HEK293 (cell line): ENCODE measurements around the gene ZNF629.

Source experiments
- BCL11B ChIP-seq: fragments of 450-650 bp; formaldehyde crosslinking; IDR thresholded peaks from 2 replicates; pipeline ENCODE4 v1.5.1; 2016; ENCODE audit warnings: low read depth, missing biosample characterization, missing genetic modification characterization
- EGR2 ChIP-seq: fragments of 450-650 bp; formaldehyde crosslinking; IDR thresholded peaks from 2 replicates; pipeline ENCODE4 v1.5.1; 2016; ENCODE audit warnings: low read depth, missing biosample characterization, missing genetic modification characterization
- IKZF3 ChIP-seq: fragments of 450-650 bp; IDR thresholded peaks from 2 replicates; pipeline ENCODE4 v1.5.0; 2018; ENCODE audit warnings: missing biosample characterization, mild to moderate bottlenecking, missing genetic modification characterization, moderate library complexity
- KLF1 ChIP-seq: fragments of 450-650 bp; formaldehyde crosslinking; IDR thresholded peaks from 2 replicates; pipeline ENCODE4 v1.5.1; 2016; ENCODE audit warnings: missing biosample characterization, missing genetic modification characterization
- MYNN ChIP-seq: fragments of 450-650 bp; formaldehyde crosslinking; IDR thresholded peaks from 2 replicates; pipeline ENCODE4 v1.5.1; 2016; ENCODE audit warnings: missing biosample characterization, missing genetic modification characterization, borderline replicate concordance
- OSR2 ChIP-seq: fragments of 450-650 bp; formaldehyde crosslinking; IDR thresholded peaks from 2 replicates; pipeline ENCODE4 v1.5.1; 2016; ENCODE audit warnings: missing biosample characterization, missing genetic modification characterization
- PRDM1 ChIP-seq: fragments of 450-650 bp; formaldehyde crosslinking; IDR thresholded peaks from 2 replicates; pipeline ENCODE4; 2016; ENCODE audit warnings: missing biosample characterization, missing genetic modification characterization
- SALL2 ChIP-seq: fragments of 450-650 bp; formaldehyde crosslinking; IDR thresholded peaks from 2 replicates; pipeline ENCODE4 v1.5.0; 2017; ENCODE audit warnings: missing biosample characterization, mild to moderate bottlenecking, missing genetic modification characterization, borderline replicate concordance
- YY2 ChIP-seq: fragments of 450-650 bp; formaldehyde crosslinking; IDR thresholded peaks from 2 replicates; pipeline ENCODE4 v1.5.1; 2016; ENCODE audit warnings: missing biosample characterization, missing genetic modification characterization
- ZBTB21 ChIP-seq: fragments of 450-650 bp; formaldehyde crosslinking; IDR thresholded peaks from 2 replicates; pipeline ENCODE4 v1.5.1; 2017; ENCODE audit warnings: missing biosample characterization, missing genetic modification characterization
- ZFP37 ChIP-seq: fragments of 450-650 bp; formaldehyde crosslinking; IDR thresholded peaks from 2 replicates; pipeline ENCODE4 v1.5.1; 2016; ENCODE audit warnings: missing biosample characterization, missing genetic modification characterization
- ZNF10 ChIP-seq: fragments of 450-650 bp; formaldehyde crosslinking; IDR thresholded peaks from 2 replicates; pipeline ENCODE4 v1.5.1; 2017; ENCODE audit warnings: missing biosample characterization, missing genetic modification characterization
- ZNF132 ChIP-seq: fragments of 450-650 bp; formaldehyde crosslinking; IDR thresholded peaks from 2 replicates; pipeline ENCODE4 v1.5.1; 2017; ENCODE audit warnings: missing biosample characterization, missing genetic modification characterization, borderline replicate concordance
- ZNF140 ChIP-seq: fragments of 450-650 bp; formaldehyde crosslinking; IDR thresholded peaks from 2 replicates; pipeline ENCODE4 v1.5.1; 2016; ENCODE audit warnings: missing biosample characterization, missing genetic modification characterization
- ZNF16 ChIP-seq: fragments of 450-650 bp; formaldehyde crosslinking; IDR thresholded peaks from 2 replicates; pipeline ENCODE4 v1.5.1; 2016; ENCODE audit warnings: low read depth, missing biosample characterization, missing genetic modification characterization
- ZNF223 ChIP-seq: fragments of 450-650 bp; formaldehyde crosslinking; IDR thresholded peaks from 2 replicates; pipeline ENCODE4 v1.5.1; 2016; ENCODE audit warnings: missing biosample characterization, missing genetic modification characterization
- ZNF302 ChIP-seq: fragments of 450-650 bp; formaldehyde crosslinking; IDR thresholded peaks from 2 replicates; pipeline ENCODE4 v1.5.1; 2016; ENCODE audit warnings: missing biosample characterization, missing genetic modification characterization, low read depth
- ZNF350 ChIP-seq: fragments of 450-650 bp; formaldehyde crosslinking; IDR thresholded peaks from 2 replicates; pipeline ENCODE4 v1.5.0; 2017; ENCODE audit warnings: missing biosample characterization, mild to moderate bottlenecking, missing genetic modification characterization
- ZNF48 ChIP-seq: fragments of 450-650 bp; formaldehyde crosslinking; IDR thresholded peaks from 2 replicates; pipeline ENCODE4 v1.5.1; 2016; ENCODE audit warnings: missing biosample characterization, missing genetic modification characterization
- ZNF596 ChIP-seq: fragments of 450-650 bp; IDR thresholded peaks from 2 replicates; pipeline ENCODE4 v1.5.0; 2018; ENCODE audit warnings: missing biosample characterization, mild to moderate bottlenecking, missing genetic modification characterization, moderate library complexity
- ZNF768 ChIP-seq: fragments of 450-650 bp; formaldehyde crosslinking; IDR thresholded peaks from 2 replicates; pipeline ENCODE4 v1.5.1; 2018; ENCODE audit warnings: missing biosample characterization, mild to moderate bottlenecking, missing genetic modification characterization
- ZNF776 ChIP-seq: fragments of 450-650 bp; formaldehyde crosslinking; IDR thresholded peaks from 2 replicates; pipeline ENCODE4 v1.5.0; 2017; ENCODE audit warnings: missing biosample characterization, missing genetic modification characterization, borderline replicate concordance
- ZNF792 ChIP-seq: fragments of 450-650 bp; formaldehyde crosslinking; IDR thresholded peaks from 2 replicates; pipeline ENCODE4 v1.5.1; 2016; ENCODE audit warnings: missing biosample characterization, missing genetic modification characterization
- TF ChIP-seq, protein P1 (sequence below): fragments of 450-650 bp; formaldehyde crosslinking; IDR thresholded peaks from 2 replicates; pipeline ENCODE4 v1.5.1; 2016; ENCODE audit warnings: missing biosample characterization, missing genetic modification characterization
- TF ChIP-seq, protein P2 (sequence below): fragments of 450-650 bp; formaldehyde crosslinking; IDR thresholded peaks from 2 replicates; pipeline ENCODE4 v1.5.1; 2016; ENCODE audit warnings: missing biosample characterization, missing genetic modification characterization
- TF ChIP-seq, protein P3 (sequence below): fragments of 450-650 bp; formaldehyde crosslinking; conservative IDR thresholded peaks from 2 replicates; pipeline ENCODE4 v1.5.1; 2016; ENCODE audit warnings: low read depth, missing biosample characterization, missing genetic modification characterization
- TF ChIP-seq, protein P4 (sequence below): fragments of 450-650 bp; formaldehyde crosslinking; IDR thresholded peaks from 2 replicates; pipeline ENCODE4 v1.5.1; 2016; ENCODE audit warnings: missing biosample characterization, missing genetic modification characterization

Gene ZNF629

DNA sequence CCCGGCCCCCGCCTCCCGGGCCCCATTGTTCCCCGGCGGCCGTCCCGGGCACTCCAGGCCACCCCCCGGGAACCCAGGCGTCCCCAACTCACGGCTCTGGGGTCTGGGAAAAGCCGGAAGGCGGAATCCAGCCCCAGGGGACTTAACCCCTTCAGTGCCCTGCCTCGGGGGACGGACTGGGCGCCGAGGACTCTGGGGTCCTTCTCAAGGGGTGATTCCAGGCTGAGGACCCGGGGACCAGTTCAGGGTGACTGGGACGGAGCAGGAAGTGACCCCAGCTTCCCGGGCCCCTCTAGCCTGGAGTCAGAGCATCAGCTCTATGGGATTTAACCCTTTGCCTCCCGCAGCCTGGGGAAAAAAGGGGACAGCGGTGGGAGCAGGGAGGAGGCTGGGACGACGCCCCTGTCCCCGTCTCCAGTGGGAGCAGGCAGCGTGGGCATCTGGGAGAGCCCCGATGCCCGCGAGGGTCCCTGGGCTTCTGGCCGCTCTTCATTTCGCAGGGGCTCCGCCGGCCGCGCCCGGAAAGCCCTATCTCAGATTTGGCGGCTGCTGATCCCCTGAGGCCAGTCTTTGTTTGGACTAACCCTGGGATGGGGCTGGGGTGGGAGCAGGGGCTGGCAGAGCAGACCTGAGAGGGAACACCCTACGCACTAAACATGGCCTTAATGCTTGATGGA lies at the start of gene ZNF629 (continued):
- TF ChIP-seq, protein P1, sequence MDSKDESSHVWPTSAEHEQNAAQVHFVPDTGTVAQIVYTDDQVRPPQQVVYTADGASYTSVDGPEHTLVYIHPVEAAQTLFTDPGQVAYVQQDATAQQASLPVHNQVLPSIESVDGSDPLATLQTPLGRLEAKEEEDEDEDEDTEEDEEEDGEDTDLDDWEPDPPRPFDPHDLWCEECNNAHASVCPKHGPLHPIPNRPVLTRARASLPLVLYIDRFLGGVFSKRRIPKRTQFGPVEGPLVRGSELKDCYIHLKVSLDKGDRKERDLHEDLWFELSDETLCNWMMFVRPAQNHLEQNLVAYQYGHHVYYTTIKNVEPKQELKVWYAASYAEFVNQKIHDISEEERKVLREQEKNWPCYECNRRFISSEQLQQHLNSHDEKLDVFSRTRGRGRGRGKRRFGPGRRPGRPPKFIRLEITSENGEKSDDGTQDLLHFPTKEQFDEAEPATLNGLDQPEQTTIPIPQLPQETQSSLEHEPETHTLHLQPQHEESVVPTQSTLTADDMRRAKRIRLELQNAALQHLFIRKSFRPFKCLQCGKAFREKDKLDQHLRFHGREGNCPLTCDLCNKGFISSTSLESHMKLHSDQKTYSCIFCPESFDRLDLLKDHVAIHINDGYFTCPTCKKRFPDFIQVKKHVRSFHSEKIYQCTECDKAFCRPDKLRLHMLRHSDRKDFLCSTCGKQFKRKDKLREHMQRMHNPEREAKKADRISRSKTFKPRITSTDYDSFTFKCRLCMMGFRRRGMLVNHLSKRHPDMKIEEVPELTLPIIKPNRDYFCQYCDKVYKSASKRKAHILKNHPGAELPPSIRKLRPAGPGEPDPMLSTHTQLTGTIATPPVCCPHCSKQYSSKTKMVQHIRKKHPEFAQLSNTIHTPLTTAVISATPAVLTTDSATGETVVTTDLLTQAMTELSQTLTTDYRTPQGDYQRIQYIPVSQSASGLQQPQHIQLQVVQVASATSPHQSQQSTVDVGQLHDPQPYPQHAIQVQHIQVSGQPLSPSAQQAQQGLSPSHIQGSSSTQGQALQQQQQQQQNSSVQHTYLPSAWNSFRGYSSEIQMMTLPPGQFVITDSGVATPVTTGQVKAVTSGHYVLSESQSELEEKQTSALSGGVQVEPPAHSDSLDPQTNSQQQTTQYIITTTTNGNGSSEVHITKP = peak; percentile 99
- TF ChIP-seq MYNN (no peak), ZNF140 (tag by site-specific recombination) (no peak), BCL11B (tag by site-specific recombination) (peak; percentile 97), IKZF3 (tag by site-specific recombination) (peak; percentile 87), OSR2 (no peak), KLF1 (peak; percentile 69; the same call in 1 of the 2 replicates), ZFP37 (tag by site-specific recombination) (no peak), ZNF768 (tag by site-specific recombination) (no peak), ZNF10 (tag by site-specific recombination) (no peak), ZNF16 (tag by site-specific recombination) (no peak), SALL2 (tag by site-specific recombination) (no peak), ZNF132 (no peak), ZNF48 (tag by site-specific recombination) (no peak), EGR2 (tag by site-specific recombination) (peak; percentile 45), ZNF302 (tag by site-specific recombination) (no peak), PRDM1 (tag by site-specific recombination) (no peak), ZNF596 (tag by site-specific recombination) (no peak), ZNF776 (tag by site-specific recombination) (no peak), ZBTB21 (peak; percentile 64; the same call in 1 of the 2 replicates), ZNF350 (tag by site-specific recombination) (no peak), ZNF223 (tag by site-specific recombination) (no peak), ZNF792 (tag by site-specific recombination) (no peak), YY2 (0 out of 2 replicates have a peak, but pooled peaks have one; percentile 16)
- TF ChIP-seq, protein P2, sequence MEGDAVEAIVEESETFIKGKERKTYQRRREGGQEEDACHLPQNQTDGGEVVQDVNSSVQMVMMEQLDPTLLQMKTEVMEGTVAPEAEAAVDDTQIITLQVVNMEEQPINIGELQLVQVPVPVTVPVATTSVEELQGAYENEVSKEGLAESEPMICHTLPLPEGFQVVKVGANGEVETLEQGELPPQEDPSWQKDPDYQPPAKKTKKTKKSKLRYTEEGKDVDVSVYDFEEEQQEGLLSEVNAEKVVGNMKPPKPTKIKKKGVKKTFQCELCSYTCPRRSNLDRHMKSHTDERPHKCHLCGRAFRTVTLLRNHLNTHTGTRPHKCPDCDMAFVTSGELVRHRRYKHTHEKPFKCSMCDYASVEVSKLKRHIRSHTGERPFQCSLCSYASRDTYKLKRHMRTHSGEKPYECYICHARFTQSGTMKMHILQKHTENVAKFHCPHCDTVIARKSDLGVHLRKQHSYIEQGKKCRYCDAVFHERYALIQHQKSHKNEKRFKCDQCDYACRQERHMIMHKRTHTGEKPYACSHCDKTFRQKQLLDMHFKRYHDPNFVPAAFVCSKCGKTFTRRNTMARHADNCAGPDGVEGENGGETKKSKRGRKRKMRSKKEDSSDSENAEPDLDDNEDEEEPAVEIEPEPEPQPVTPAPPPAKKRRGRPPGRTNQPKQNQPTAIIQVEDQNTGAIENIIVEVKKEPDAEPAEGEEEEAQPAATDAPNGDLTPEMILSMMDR (tag by site-specific recombination) = peak; percentile 47; the same call in 1 of the 2 replicates
- TF ChIP-seq, protein P3, sequence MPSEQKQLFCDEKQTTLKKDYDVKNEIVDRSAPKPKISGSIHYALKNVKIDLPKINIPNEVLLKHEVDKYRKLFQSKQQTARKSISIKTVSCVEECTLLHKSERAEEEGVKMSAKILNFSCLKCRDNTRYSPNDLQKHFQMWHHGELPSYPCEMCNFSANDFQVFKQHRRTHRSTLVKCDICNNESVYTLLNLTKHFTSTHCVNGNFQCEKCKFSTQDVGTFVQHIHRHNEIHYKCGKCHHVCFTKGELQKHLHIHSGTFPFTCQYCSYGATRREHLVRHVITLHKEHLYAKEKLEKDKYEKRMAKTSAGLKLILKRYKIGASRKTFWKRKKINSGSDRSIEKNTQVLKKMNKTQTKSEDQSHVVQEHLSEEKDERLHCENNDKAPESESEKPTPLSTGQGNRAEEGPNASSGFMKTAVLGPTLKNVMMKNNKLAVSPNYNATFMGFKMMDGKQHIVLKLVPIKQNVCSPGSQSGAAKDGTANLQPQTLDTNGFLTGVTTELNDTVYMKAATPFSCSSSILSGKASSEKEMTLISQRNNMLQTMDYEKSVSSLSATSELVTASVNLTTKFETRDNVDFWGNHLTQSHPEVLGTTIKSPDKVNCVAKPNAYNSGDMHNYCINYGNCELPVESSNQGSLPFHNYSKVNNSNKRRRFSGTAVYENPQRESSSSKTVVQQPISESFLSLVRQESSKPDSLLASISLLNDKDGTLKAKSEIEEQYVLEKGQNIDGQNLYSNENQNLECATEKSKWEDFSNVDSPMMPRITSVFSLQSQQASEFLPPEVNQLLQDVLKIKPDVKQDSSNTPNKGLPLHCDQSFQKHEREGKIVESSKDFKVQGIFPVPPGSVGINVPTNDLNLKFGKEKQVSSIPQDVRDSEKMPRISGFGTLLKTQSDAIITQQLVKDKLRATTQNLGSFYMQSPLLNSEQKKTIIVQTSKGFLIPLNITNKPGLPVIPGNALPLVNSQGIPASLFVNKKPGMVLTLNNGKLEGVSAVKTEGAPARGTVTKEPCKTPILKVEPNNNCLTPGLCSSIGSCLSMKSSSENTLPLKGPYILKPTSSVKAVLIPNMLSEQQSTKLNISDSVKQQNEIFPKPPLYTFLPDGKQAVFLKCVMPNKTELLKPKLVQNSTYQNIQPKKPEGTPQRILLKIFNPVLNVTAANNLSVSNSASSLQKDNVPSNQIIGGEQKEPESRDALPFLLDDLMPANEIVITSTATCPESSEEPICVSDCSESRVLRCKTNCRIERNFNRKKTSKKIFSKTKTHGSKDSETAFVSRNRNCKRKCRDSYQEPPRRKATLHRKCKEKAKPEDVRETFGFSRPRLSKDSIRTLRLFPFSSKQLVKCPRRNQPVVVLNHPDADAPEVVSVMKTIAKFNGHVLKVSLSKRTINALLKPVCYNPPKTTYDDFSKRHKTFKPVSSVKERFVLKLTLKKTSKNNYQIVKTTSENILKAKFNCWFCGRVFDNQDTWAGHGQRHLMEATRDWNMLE (tag by site-specific recombination) = peak; percentile 74
- TF ChIP-seq, protein P4, sequence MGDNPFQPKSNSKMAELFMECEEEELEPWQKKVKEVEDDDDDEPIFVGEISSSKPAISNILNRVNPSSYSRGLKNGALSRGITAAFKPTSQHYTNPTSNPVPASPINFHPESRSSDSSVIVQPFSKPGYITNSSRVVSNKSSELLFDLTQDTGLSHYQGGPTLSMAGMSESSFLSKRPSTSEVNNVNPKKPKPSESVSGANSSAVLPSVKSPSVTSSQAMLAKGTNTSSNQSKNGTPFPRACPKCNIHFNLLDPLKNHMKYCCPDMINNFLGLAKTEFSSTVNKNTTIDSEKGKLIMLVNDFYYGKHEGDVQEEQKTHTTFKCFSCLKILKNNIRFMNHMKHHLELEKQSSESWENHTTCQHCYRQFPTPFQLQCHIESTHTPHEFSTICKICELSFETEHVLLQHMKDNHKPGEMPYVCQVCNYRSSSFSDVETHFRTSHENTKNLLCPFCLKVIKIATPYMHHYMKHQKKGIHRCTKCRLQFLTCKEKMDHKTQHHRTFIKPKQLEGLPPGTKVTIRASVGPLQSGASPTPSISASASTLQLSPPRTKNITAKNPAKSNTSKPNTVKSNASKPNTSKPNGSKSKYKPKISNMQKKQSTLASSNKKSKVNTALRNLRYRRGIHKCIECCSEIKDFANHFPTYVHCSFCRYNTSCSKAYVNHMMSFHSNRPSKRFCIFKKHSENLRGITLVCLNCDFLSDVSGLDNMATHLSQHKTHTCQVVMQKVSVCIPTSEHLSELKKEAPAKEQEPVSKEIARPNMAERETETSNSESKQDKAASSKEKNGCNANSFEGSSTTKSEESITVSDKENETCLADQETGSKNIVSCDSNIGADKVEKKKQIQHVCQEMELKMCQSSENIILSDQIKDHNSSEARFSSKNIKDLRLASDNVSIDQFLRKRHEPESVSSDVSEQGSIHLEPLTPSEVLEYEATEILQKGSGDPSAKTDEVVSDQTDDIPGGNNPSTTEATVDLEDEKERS = no peak
